A673 (cell line): ENCODE measurements around the gene MYCL. TPM values are rescaled to one million over a fixed set of nuclear protein-coding genes. Genes with fewer than 3 reads are reported as not detected.

ENCODE experiments used
- BruUV-seq: library from RNA; stranded (reverse); fragments of 400-500 nt; replicated peaks from 2 replicates; lab custom pipeline; 2021; lab: Mats Ljungman, UMichigan
- CTCF ChIA-PET: fragments of 300-600 bp; sonication (Branson Sonifier 250); formaldehyde crosslinking; loops from one replicate; lab custom pipeline; 2022; ENCODE audit warnings: antibody characterized with exemption; lab: Charles Lee
- POLR2A ChIA-PET: fragments of 300-600 bp; sonication (Branson Sonifier 250); formaldehyde crosslinking; loops from one replicate; lab custom pipeline; 2022; ENCODE audit warnings: antibody characterized with exemption; ENCODE audit not compliant: low non-redundant PET; lab: Charles Lee
- DNase-seq: peaks from one replicate; pipeline ENCODE4 v3.0.0-alpha.2; 2015; ENCODE audit warnings: low spot score
- H3K27ac ChIP-seq: fragments of 200-600 bp; sonication (generic); 2 replicates; pipeline ENCODE4 v1.5.1; 2016; ENCODE audit warnings: mixed run types, low read depth, mild to moderate bottlenecking, mixed read lengths, antibody characterized with exemption, low read length; ENCODE audit not compliant: poor library complexity, severe bottlenecking
- H3K27me3 ChIP-seq: fragments of 200-600 bp; sonication (generic); replicated peaks from 2 replicates; pipeline ENCODE4 v1.6.1; 2017; ENCODE audit warnings: mixed run types, low read depth, mild to moderate bottlenecking, mixed read lengths, antibody characterized with exemption, low read length; ENCODE audit not compliant: insufficient read depth, poor library complexity
- H3K36me3 ChIP-seq: fragments of 200-600 bp; sonication (generic); 2 replicates; pipeline ENCODE4 v1.6.1; 2016; ENCODE audit warnings: mixed run types, mild to moderate bottlenecking, mixed read lengths, antibody characterized with exemption, low read length; ENCODE audit not compliant: insufficient read depth, poor library complexity, severe bottlenecking
- H3K4me1 ChIP-seq: fragments of 200-600 bp; sonication (generic); 2 replicates; pipeline ENCODE4 v1.6.1; 2017; ENCODE audit warnings: mixed run types, mild to moderate bottlenecking, mixed read lengths, antibody characterized with exemption, low read length; ENCODE audit not compliant: insufficient read depth, poor library complexity, severe bottlenecking
- H3K4me3 ChIP-seq: fragments of 200-600 bp; sonication (generic); 2 replicates; pipeline ENCODE4 v1.5.1; 2016; ENCODE audit warnings: low read depth, mixed run types, mild to moderate bottlenecking, mixed read lengths, low read length; ENCODE audit not compliant: poor library complexity, severe bottlenecking
- H3K9me3 ChIP-seq: fragments of 200-600 bp; sonication (generic); 2 replicates; pipeline ENCODE4 v1.6.1; 2016; ENCODE audit warnings: mixed run types, low read depth, mild to moderate bottlenecking, mixed read lengths, antibody characterized with exemption, low read length; ENCODE audit not compliant: poor library complexity, severe bottlenecking
- EZH2 ChIP-seq: fragments of 200-600 bp; sonication (generic); IDR thresholded peaks from 2 replicates; pipeline ENCODE4 v1.6.1; 2017; ENCODE audit warnings: borderline replicate concordance, low read depth, mild to moderate bottlenecking, mixed read lengths, antibody characterized with exemption, low read length; ENCODE audit not compliant: poor library complexity, severe bottlenecking
- intact Hi-C: fragments of 100-400 bp; cut with micrococcal nuclease; formaldehyde crosslinking; loops from one replicate; pipeline ENCODE4 v1.10.0; 2022; ENCODE audit not compliant: unreplicated experiment
- total RNA-seq: library from RNA; stranded (reverse); gene quantifications from 2 replicates; pipeline ENCODE4 v1.2.3, GENCODE V29; 2021
- TF ChIP-seq, protein P1 (sequence below): fragments of 300-800, 200-600 bp; sonication (generic); conservative IDR thresholded peaks from 2 replicates; pipeline ENCODE4 v1.5.1; 2017; ENCODE audit warnings: low read depth, mild to moderate bottlenecking, antibody characterized with exemption, low read length, moderate library complexity, mixed read lengths

Gene MYCL
- total RNA-seq, 1 experiment from 2014 or later, result 0.58 TPM

DNA sequence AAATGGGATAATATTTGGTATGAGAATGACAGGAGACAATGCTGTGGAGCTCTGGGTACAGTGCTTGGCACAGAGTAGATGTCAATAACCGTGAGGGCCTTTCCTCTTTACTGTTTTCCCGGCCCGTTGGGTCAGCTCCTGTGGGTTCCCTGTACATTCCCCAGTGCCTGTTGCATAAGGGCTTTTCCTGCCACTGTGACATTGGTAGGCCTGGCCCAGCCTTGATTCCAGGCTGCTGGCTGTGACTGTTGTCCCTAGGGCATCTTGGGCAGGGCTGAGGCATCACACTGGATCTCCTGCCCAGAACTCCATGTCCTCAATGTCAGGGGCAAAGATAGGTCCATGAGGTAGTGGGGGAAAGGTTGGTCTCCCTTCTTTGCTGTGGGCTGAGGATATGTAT is 25.8 kb upstream of the MYCL start:
- Histone ChIP-seq H3K27me3 (no peaks in the 10 kb centered on the region), H3K4me3 (no peak overlapping the region), H3K36me3 (no peaks in the 10 kb centered on the region), H3K27ac (no peak overlapping the region), H3K4me1 (no peaks in the 10 kb centered on the region), H3K9me3 (no peaks in the 10 kb centered on the region)
- POLR2A ChIA-PET, result no interaction called here
- TF ChIP-seq, protein P1, sequence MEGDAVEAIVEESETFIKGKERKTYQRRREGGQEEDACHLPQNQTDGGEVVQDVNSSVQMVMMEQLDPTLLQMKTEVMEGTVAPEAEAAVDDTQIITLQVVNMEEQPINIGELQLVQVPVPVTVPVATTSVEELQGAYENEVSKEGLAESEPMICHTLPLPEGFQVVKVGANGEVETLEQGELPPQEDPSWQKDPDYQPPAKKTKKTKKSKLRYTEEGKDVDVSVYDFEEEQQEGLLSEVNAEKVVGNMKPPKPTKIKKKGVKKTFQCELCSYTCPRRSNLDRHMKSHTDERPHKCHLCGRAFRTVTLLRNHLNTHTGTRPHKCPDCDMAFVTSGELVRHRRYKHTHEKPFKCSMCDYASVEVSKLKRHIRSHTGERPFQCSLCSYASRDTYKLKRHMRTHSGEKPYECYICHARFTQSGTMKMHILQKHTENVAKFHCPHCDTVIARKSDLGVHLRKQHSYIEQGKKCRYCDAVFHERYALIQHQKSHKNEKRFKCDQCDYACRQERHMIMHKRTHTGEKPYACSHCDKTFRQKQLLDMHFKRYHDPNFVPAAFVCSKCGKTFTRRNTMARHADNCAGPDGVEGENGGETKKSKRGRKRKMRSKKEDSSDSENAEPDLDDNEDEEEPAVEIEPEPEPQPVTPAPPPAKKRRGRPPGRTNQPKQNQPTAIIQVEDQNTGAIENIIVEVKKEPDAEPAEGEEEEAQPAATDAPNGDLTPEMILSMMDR, result no peak
- no peak for TF ChIP-seq EZH2
- CTCF ChIA-PET, result no interaction called here
- intact Hi-C loops, result no loop called here
- no TSS peak for BruUV-seq
- no peak for DNase-seq

DNA sequence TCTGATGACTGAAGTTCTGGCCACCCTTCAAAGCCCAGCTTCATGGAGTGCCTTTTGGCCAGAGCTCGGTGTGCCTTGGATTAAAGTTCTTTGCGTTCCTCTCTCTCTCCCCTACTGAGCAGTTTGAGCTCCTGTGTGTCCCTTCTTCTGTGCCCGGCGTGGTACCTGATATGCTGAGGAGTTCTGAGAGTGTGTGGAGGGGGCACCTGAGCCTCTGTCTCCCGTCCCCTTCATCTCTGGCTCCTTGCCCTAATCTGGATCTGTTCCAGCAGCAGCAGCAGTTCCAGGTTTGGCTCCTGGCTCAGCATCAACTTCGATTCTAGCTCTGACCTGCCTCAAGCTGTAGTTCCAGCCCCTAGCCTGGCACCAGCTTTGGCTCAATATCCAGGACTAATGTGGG is 25.1 kb upstream of the MYCL start:
- no TSS peak for BruUV-seq
- no peak for DNase-seq
- H3K36me3 ChIP-seq, result no peaks in the 10 kb centered on the region
- TF ChIP-seq EZH2, result no peak
- TF ChIP-seq, protein P1, result no peak
- H3K27ac ChIP-seq, result no peak overlapping the region
- H3K4me1 ChIP-seq, result no peaks in the 10 kb centered on the region
- H3K4me3 ChIP-seq, result no peak overlapping the region
- H3K9me3 ChIP-seq, result no peaks in the 10 kb centered on the region
- no peaks in the 10 kb centered on the region for H3K27me3 ChIP-seq
- ChIA-PET POLR2A (interaction anchor here (0.5 kb wide), 1 partner anchor 19 kb away, joined by 3 read pairs; no protein-coding TSS in a partner anchor), CTCF (no interaction called here)
- intact Hi-C loops, result no loop called here

DNA sequence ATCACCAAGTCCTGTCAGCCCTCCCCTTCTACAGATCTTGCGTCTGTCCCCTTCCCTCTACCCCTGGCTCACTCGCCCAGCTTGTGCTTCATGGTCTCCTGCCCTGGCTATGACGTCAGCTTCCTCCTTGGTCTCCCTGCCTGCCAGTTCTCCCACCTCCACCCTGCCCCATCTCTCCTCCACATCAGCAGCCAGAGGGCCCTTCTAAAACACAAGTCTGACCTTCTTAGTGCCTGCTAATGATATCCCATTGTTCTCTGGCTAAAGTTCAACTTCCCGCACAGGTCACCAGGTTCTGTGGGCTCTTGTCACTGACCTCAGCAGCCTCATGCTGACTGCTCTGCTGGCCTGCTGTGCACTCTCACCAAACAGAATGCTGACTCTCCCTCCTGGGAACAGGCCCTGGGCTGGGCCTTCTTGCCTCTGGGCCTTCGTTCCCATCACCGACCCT is 24.7 kb upstream of the MYCL start:
- no peak overlapping the region for H3K27ac ChIP-seq
- no peaks in the 10 kb centered on the region for H3K36me3 ChIP-seq
- no peak overlapping the region for H3K4me3 ChIP-seq
- H3K27me3 ChIP-seq, result no peaks in the 10 kb centered on the region
- ChIA-PET POLR2A (interaction anchor here (0.5 kb wide), 1 partner anchor 19 kb away, joined by 3 read pairs; no protein-coding TSS in a partner anchor), CTCF (no interaction called here)
- DNase-seq, result no peak
- BruUV-seq, result no TSS peak
- no peaks in the 10 kb centered on the region for H3K4me1 ChIP-seq
- TF ChIP-seq EZH2, result no peak
- TF ChIP-seq, protein P1, result no peak
- intact Hi-C loops, result no loop called here
- no peaks in the 10 kb centered on the region for H3K9me3 ChIP-seq
